Astrocyte of the spinal cord (primary cell): ENCODE data around the gene ZFTA.

Source experiments
- DNase-seq: peaks from one replicate; pipeline ENCODE4 v3.0.0; 2011; ENCODE audit warnings: low read depth, low spot score
- H3K4me3 ChIP-seq: 2 replicates; pipeline ENCODE4 v1.5.1; 2011; ENCODE audit warnings: low read depth, mild to moderate bottlenecking, low read length, moderate library complexity
- CTCF ChIP-seq: IDR thresholded peaks from 2 replicates; pipeline ENCODE4 v1.5.1; 2012; ENCODE audit warnings: low read depth, mild to moderate bottlenecking, low read length, inconsistent platforms
- in situ Hi-C: cut with HindIII; loops from 2 replicates; pipeline ENCODE4 v1.10.0; 2017; ENCODE audit warnings: low sequenced_read_pairs

ZFTA gene

GRCh38 chr11:63795066-63795465 is 26.5 kb upstream of the ZFTA start:
- in situ Hi-C loops, result no loop called here
- no peak for TF ChIP-seq CTCF
- DNase-seq, result no peak
- no peak overlapping the region for H3K4me3 ChIP-seq

GRCh38 chr11:63793161-63793560 is 24.6 kb upstream of the ZFTA start:
- in situ Hi-C loops, result no loop called here
- no peak for TF ChIP-seq CTCF

GRCh38 chr11:63791495-63792167 is 23.1 kb upstream of the ZFTA start:
- in situ Hi-C loops, result no loop called here
- no peak for DNase-seq
- no peak overlapping the region for H3K4me3 ChIP-seq
- no peak for TF ChIP-seq CTCF

More at GRCh38 chr11:63793161-63793560, 24.6 kb upstream of the ZFTA start:
- DNase-seq, result no peak
- H3K4me3 ChIP-seq, result no peak overlapping the region

GRCh38 chr11:63785823-63786222 is 17.2 kb upstream of the ZFTA start:
- no peak for DNase-seq
- in situ Hi-C loops, result no loop called here
- no peak for TF ChIP-seq CTCF
- no peak overlapping the region for H3K4me3 ChIP-seq

- H3K4me3 ChIP-seq, result no peak overlapping the region
- TF ChIP-seq CTCF, result no peak
- DNase-seq, result no peak
- in situ Hi-C loops, result no loop called here
These were observed 15.5 kb upstream of the ZFTA start for GRCh38 chr11:63783925-63784592.

GRCh38 chr11:63782749-63783148 is 14.2 kb upstream of the ZFTA start:
- in situ Hi-C loops, result no loop called here
- no peak for DNase-seq
- no peak overlapping the region for H3K4me3 ChIP-seq
- no peak for TF ChIP-seq CTCF
